ENCODE measurements around the gene ARHGAP6. TPM values are rescaled to one million over a fixed set of nuclear protein-coding genes. Genes with fewer than 3 reads are reported as not detected.

The ARHGAP6 gene, protein sequence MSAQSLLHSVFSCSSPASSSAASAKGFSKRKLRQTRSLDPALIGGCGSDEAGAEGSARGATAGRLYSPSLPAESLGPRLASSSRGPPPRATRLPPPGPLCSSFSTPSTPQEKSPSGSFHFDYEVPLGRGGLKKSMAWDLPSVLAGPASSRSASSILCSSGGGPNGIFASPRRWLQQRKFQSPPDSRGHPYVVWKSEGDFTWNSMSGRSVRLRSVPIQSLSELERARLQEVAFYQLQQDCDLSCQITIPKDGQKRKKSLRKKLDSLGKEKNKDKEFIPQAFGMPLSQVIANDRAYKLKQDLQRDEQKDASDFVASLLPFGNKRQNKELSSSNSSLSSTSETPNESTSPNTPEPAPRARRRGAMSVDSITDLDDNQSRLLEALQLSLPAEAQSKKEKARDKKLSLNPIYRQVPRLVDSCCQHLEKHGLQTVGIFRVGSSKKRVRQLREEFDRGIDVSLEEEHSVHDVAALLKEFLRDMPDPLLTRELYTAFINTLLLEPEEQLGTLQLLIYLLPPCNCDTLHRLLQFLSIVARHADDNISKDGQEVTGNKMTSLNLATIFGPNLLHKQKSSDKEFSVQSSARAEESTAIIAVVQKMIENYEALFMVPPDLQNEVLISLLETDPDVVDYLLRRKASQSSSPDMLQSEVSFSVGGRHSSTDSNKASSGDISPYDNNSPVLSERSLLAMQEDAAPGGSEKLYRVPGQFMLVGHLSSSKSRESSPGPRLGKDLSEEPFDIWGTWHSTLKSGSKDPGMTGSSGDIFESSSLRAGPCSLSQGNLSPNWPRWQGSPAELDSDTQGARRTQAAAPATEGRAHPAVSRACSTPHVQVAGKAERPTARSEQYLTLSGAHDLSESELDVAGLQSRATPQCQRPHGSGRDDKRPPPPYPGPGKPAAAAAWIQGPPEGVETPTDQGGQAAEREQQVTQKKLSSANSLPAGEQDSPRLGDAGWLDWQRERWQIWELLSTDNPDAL (N-terminal part only)
- total RNA-seq (2014; rRNA removed; shearing (Covaris generic)): 0.16 and 0.21 TPM in 2 replicates
- polyA plus RNA-seq (2015; cell fraction: cytosol; rRNA removed): 0.52 and 0.56 TPM in 2 replicates
- polyA plus RNA-seq (2015; cell fraction: nucleus; rRNA removed): 0.70 and 5.1 TPM in 2 replicates

DNA sequence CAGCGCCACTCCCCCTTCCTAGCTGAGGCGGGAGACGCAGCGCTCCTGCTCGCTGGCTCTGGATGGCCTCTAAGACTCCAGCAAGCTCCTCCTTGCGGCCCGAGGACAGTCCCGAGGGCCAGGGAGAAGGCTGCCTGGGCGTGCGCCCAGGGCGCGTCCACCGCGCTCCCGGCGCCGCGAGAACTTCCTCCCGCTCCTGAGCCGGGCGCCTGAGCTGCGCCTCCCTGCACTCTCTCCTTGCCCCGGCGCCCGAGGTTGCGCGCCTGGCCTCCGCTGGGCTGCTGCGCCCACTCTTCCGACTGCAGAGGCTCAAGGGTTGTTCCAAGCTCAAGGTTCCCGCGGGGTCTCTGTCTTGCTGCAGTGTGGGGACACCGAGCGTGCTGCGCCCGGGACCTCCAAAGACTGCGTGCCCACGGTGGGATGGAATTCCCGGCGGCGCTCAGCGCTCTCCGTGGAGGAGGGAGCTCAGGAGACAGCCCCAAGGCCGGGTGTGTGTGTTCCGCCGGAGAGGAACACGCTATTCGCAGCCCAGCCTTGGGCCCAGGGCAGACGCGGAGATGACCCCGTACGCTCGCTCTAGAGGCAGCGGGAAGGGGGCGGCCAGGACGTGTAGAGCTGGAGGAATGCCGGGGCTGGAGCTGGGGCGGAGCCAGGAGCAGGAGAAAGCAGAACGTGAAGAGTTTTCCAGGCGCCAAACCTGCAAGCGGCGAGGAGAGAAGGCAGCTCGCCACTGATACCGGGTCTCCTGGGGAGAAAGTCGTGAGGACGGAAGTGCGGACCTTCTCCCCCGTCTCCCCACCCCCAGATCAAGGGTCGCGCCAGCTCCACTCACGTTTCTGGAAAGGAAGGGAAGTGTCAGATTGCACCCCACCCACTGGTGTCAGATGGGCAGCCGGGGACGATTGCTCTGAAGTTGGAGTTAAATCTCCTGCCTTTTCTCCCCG lies at the start of gene ARHGAP6:
Gene ARHGAP6 (minus strand): TSS at position 753 of the 944 bp plus-strand sequence. CDS start 1,092 bp downstream, outside the sequence.
- no peak for DNase-seq (ENCODE audit: low read depth, low spot score)
- in situ Hi-C loops (cut with HindIII; ENCODE audit: low pct_unique_long_range_greater_than_20kb, low sequenced_read_pairs): no loop called here

GRCh38 chrX:11704725-11705495 lies 39.2 kb upstream of the ARHGAP6 start:
- DNase-seq (ENCODE audit: low read depth, low spot score): no peak
- in situ Hi-C loops (cut with HindIII; ENCODE audit: low pct_unique_long_range_greater_than_20kb, low sequenced_read_pairs): no loop called here

DNA sequence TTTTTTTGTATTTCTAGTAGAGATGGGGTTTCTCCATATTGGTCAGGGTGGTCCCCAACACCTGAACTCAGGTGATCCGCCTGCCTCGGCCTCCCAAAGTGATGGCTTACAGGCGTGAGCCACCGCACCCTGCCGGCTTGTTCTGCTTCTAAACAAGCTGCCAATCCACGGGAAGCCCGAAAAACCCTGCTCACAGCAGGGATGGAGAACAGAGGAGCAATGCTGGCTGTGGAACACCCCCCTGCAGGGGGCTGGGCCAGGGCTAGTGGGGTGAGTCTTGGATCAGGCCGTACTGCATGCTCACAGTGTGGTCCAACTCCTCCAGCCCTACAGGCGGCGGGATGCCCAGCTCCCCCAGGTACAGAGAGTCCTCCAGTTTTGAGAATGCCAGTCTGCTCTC lies 38.1 kb upstream of the ARHGAP6 start:
- in situ Hi-C loops (cut with HindIII; ENCODE audit: low pct_unique_long_range_greater_than_20kb, low sequenced_read_pairs): no loop called here
- no peak for DNase-seq (ENCODE audit: low read depth, low spot score)

DNA sequence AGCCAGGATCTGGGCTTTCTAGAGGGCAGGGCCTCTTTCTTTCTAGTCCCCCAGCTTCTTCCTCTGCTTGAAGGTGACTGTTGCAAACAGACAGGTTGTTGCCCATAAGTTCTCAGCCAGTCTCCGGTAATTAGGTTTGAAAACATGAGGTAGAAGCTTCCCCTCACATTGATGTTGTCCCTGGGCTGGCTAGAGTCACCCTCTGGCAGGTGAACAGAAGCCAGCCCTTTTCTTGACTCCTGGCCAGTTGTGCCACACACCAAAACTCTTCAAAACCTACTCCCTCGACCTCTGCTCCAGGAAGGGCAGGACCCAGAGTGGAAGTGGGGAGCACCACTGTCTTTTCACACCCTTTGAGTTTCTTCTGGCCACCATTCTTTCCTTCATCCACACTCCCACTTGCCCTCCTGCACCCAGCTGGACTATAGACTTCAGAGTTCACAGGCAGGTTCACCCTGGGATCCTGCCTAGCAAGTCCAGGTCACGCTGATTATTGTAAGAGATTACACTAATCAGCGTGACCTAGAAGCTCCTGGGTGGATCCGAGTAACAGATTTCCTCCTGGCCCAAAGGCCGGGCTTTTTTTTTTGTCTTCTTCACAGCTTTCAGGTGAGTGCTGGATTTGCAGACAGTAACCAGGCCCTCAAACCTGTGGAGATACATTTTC lies 37.4 kb upstream of the ARHGAP6 start:
- in situ Hi-C loops (cut with HindIII; ENCODE audit: low pct_unique_long_range_greater_than_20kb, low sequenced_read_pairs): no loop called here
- DNase-seq (ENCODE audit: low read depth, low spot score): no peak

- in situ Hi-C loops (cut with HindIII; ENCODE audit: low pct_unique_long_range_greater_than_20kb, low sequenced_read_pairs): no loop called here
- no peak for DNase-seq (ENCODE audit: low read depth, low spot score)
Measured at GRCh38 chrX:11702420-11702819, 36.7 kb upstream of the ARHGAP6 start.

GRCh38 chrX:11698702-11699101 lies 33.0 kb upstream of the ARHGAP6 start:
- in situ Hi-C loops (cut with HindIII; ENCODE audit: low pct_unique_long_range_greater_than_20kb, low sequenced_read_pairs): no loop called here

DNA sequence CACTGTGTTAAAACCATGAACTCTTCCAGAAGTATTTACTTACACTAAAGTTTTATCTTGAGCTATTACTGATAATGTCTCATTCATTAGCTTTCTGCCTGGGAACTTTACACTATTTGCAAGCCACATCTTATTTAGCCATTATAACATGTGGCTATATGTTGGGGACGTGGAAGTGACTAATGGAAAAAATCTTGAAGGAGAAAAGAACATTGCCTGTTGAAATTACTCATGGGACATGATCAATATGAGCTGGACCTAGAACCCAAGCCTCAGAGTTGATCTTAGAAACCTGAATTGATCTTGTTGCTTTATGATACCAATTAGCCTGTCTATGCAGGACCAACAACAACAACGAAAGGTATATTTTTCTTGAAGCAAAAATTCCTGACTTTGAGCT lies 22.5 kb upstream of the ARHGAP6 start:
- no peak for DNase-seq (ENCODE audit: low read depth, low spot score)
- in situ Hi-C loops (cut with HindIII; ENCODE audit: low pct_unique_long_range_greater_than_20kb, low sequenced_read_pairs): no loop called here

More at GRCh38 chrX:11698702-11699101, 33.0 kb upstream of the ARHGAP6 start:
- DNase-seq (ENCODE audit: low read depth, low spot score): no peak

DNA sequence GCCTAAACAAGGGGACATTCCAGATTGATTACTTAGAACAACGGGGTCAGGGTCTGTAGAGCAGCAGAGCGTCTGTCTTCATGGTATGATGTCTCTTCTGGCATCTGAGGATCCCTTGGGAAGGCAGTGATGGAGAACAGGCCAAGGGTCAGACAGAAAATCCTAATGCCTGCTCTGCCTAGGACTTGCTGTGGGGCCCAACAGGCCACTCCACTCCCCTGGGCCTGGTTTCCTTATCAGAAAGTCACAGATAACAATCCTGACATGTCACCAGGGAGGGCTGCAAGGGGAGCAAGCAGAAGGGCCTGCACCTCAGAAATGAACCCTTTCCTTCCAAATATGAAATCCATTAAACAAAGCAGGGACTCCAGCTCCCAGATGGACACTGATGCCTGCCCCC lies 21.4 kb upstream of the ARHGAP6 start:
- DNase-seq (ENCODE audit: low read depth, low spot score): no peak
- in situ Hi-C loops (cut with HindIII; ENCODE audit: low pct_unique_long_range_greater_than_20kb, low sequenced_read_pairs): no loop called here

- in situ Hi-C loops (cut with HindIII; ENCODE audit: low pct_unique_long_range_greater_than_20kb, low sequenced_read_pairs): no loop called here
- DNase-seq (ENCODE audit: low read depth, low spot score): no peak
Measured at GRCh38 chrX:11683057-11683456, 17.3 kb upstream of the ARHGAP6 start.

DNA sequence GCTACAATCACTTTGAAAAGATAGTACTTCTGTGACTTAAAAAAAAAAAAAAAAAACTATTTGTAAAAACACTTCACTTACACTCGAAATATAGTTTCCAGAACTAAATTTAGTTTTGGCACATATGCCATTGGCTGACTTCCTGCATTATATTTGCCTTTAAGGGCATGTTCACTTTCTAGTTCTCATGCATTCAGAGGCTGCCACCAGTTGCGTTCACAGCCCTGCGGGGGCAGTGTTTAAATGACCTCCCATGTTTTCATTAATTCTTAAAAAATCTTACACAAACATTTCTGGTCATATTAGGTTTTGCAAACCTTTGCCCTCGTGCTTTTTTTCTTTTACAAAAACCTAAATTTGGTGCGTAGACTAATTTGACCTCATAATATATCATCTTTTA lies 12.4 kb upstream of the ARHGAP6 start:
- in situ Hi-C loops (cut with HindIII; ENCODE audit: low pct_unique_long_range_greater_than_20kb, low sequenced_read_pairs): no loop called here
- DNase-seq (ENCODE audit: low read depth, low spot score): no peak

GRCh38 chrX:11672213-11672612 lies 6.5 kb upstream of the ARHGAP6 start:
- in situ Hi-C loops (cut with HindIII; ENCODE audit: low pct_unique_long_range_greater_than_20kb, low sequenced_read_pairs): no loop called here
- no peak for DNase-seq (ENCODE audit: low read depth, low spot score)

- in situ Hi-C loops (cut with HindIII; ENCODE audit: low pct_unique_long_range_greater_than_20kb, low sequenced_read_pairs): no loop called here
- no peak for DNase-seq (ENCODE audit: low read depth, low spot score)
Measured at GRCh38 chrX:11670316-11670715, 4.6 kb upstream of the ARHGAP6 start.

DNA sequence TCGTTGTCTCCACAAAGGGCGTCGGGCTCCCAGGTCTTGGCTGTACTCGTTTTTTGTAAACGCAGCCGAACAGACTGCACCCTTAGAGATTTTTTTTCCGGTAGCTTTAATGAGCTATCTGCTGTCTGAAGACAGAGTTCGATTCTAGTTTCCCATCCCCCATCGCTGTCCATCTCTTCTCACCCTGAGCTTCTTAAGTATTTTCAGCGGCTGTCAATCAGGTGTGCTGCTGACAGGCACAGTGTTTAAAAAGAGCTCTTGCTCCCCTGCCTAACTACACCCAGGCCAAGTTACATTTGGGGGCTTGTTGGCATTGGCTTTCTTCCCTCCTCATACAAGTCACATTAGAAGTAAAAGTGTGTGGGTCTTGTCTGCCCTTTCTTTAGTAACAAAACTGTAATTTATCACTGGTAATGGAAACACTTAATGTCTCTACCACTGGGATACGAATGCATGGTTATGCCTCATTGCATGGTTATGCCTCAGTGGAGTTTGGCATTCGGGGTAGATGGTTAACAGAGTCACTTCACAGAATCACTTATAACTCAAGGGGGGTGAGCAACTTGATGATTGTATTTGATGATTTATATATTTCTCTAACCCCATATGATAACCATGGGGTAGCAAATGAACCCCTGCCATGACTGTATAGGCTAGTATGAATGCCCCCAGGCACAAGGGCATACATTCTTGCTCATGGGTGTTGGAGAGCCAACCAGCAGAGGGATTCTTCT lies 1.4 kb upstream of the ARHGAP6 start:
- in situ Hi-C loops (cut with HindIII; ENCODE audit: low pct_unique_long_range_greater_than_20kb, low sequenced_read_pairs): no loop called here
- no peak for DNase-seq (ENCODE audit: low read depth, low spot score)

- no peak for DNase-seq (ENCODE audit: low read depth, low spot score)
- in situ Hi-C loops (cut with HindIII; ENCODE audit: low pct_unique_long_range_greater_than_20kb, low sequenced_read_pairs): no loop called here
Measured at GRCh38 chrX:11666164-11666563, 444 bp upstream of the ARHGAP6 start.
